ENCODE results near the gene TACC2.
"Not testable (repeated sequence)": the region's sequence is repeated elsewhere in the genome, so short reads cannot be mapped to it uniquely, and the experiment has no call there.

The TACC2 gene

GRCh38 chr10:122013311-122013780 lies 24.4 kb downstream of the TACC2 start:
- no peaks in the 10 kb centered on the region for H3K4me1 ChIP-seq (ENCODE audit: control insufficient read depth, insufficient read depth, low read length, poor library complexity, severe bottlenecking)
- H3K4me3 ChIP-seq (ENCODE audit: insufficient read depth, low read depth, low read length, poor library complexity, severe bottlenecking): no peak overlapping the region
- H3K27ac ChIP-seq (ENCODE audit: insufficient read depth, low read length, poor library complexity, severe bottlenecking): no peak overlapping the region
- DNase-seq: no peak
- H3K36me3 ChIP-seq (ENCODE audit: control insufficient read depth, insufficient read depth, low read length): no peaks in the 10 kb centered on the region
- H3K27me3 ChIP-seq (replicated peaks; ENCODE audit: control insufficient read depth, insufficient read depth, low read length, poor library complexity, severe bottlenecking): no peaks in the 10 kb centered on the region
- no peaks in the 10 kb centered on the region for H3K9me3 ChIP-seq (ENCODE audit: control insufficient read depth, low read length)

- Histone ChIP-seq H3K4me1 (ENCODE audit: control insufficient read depth, insufficient read depth, low read length, poor library complexity, severe bottlenecking) (no peaks in the 10 kb centered on the region), H3K9me3 (ENCODE audit: control insufficient read depth, low read length) (no peaks in the 10 kb centered on the region), H3K36me3 (ENCODE audit: control insufficient read depth, insufficient read depth, low read length) (no peaks in the 10 kb centered on the region), H3K4me3 (ENCODE audit: insufficient read depth, low read depth, low read length, poor library complexity, severe bottlenecking) (no peak overlapping the region), H3K27ac (ENCODE audit: insufficient read depth, low read length, poor library complexity, severe bottlenecking) (no peak overlapping the region), H3K27me3 (replicated peaks; ENCODE audit: control insufficient read depth, insufficient read depth, low read length, poor library complexity, severe bottlenecking) (no peaks in the 10 kb centered on the region)
- no peak for DNase-seq
Measured at GRCh38 chr10:122014652-122015248, 25.8 kb downstream of the TACC2 start.

- not testable (repeated sequence) for H3K27me3 ChIP-seq (replicated peaks; ENCODE audit: control insufficient read depth, insufficient read depth, low read length, poor library complexity, severe bottlenecking); H3K4me1 ChIP-seq (ENCODE audit: control insufficient read depth, insufficient read depth, low read length, poor library complexity, severe bottlenecking); H3K4me3 ChIP-seq (ENCODE audit: insufficient read depth, low read depth, low read length, poor library complexity, severe bottlenecking); H3K27ac ChIP-seq (ENCODE audit: insufficient read depth, low read length, poor library complexity, severe bottlenecking); H3K36me3 ChIP-seq (ENCODE audit: control insufficient read depth, insufficient read depth, low read length); H3K9me3 ChIP-seq (ENCODE audit: control insufficient read depth, low read length); DNase-seq
Measured at GRCh38 chr10:122017926-122018325, 29.0 kb downstream of the TACC2 start.

- no peaks in the 10 kb centered on the region for H3K9me3 ChIP-seq (ENCODE audit: control insufficient read depth, low read length)
Measured at GRCh38 chr10:122018491-122018890, 29.5 kb downstream of the TACC2 start.

GRCh38 chr10:122018951-122019413 lies 30.0 kb downstream of the TACC2 start:
- H3K4me3 ChIP-seq (ENCODE audit: insufficient read depth, low read depth, low read length, poor library complexity, severe bottlenecking): no peak overlapping the region
- H3K27ac ChIP-seq (ENCODE audit: insufficient read depth, low read length, poor library complexity, severe bottlenecking): no peak overlapping the region
- no peaks in the 10 kb centered on the region for H3K9me3 ChIP-seq (ENCODE audit: control insufficient read depth, low read length)
- no peaks in the 10 kb centered on the region for H3K4me1 ChIP-seq (ENCODE audit: control insufficient read depth, insufficient read depth, low read length, poor library complexity, severe bottlenecking)
- no peaks in the 10 kb centered on the region for H3K27me3 ChIP-seq (replicated peaks; ENCODE audit: control insufficient read depth, insufficient read depth, low read length, poor library complexity, severe bottlenecking)
- no peak for DNase-seq
- H3K36me3 ChIP-seq (ENCODE audit: control insufficient read depth, insufficient read depth, low read length): no peaks in the 10 kb centered on the region

More at GRCh38 chr10:122018491-122018890, 29.5 kb downstream of the TACC2 start:
- Histone ChIP-seq H3K27me3 (replicated peaks; ENCODE audit: control insufficient read depth, insufficient read depth, low read length, poor library complexity, severe bottlenecking) (no peaks in the 10 kb centered on the region), H3K27ac (ENCODE audit: insufficient read depth, low read length, poor library complexity, severe bottlenecking) (no peak overlapping the region), H3K36me3 (ENCODE audit: control insufficient read depth, insufficient read depth, low read length) (no peaks in the 10 kb centered on the region), H3K4me3 (ENCODE audit: insufficient read depth, low read depth, low read length, poor library complexity, severe bottlenecking) (no peak overlapping the region), H3K4me1 (ENCODE audit: control insufficient read depth, insufficient read depth, low read length, poor library complexity, severe bottlenecking) (no peaks in the 10 kb centered on the region)
- no peak for DNase-seq

GRCh38 chr10:122019414-122019975 lies 30.5 kb downstream of the TACC2 start:
- H3K4me1 ChIP-seq (ENCODE audit: control insufficient read depth, insufficient read depth, low read length, poor library complexity, severe bottlenecking): no peaks in the 10 kb centered on the region
- H3K36me3 ChIP-seq (ENCODE audit: control insufficient read depth, insufficient read depth, low read length): no peaks in the 10 kb centered on the region
- H3K4me3 ChIP-seq (ENCODE audit: insufficient read depth, low read depth, low read length, poor library complexity, severe bottlenecking): no peak overlapping the region
- no peak overlapping the region for H3K27ac ChIP-seq (ENCODE audit: insufficient read depth, low read length, poor library complexity, severe bottlenecking)
- no peaks in the 10 kb centered on the region for H3K9me3 ChIP-seq (ENCODE audit: control insufficient read depth, low read length)
- H3K27me3 ChIP-seq (replicated peaks; ENCODE audit: control insufficient read depth, insufficient read depth, low read length, poor library complexity, severe bottlenecking): no peaks in the 10 kb centered on the region
- DNase-seq: no peak

- no peak overlapping the region for H3K4me3 ChIP-seq (ENCODE audit: insufficient read depth, low read depth, low read length, poor library complexity, severe bottlenecking)
- no peaks in the 10 kb centered on the region for H3K27me3 ChIP-seq (replicated peaks; ENCODE audit: control insufficient read depth, insufficient read depth, low read length, poor library complexity, severe bottlenecking)
- H3K9me3 ChIP-seq (ENCODE audit: control insufficient read depth, low read length): no peaks in the 10 kb centered on the region
- H3K36me3 ChIP-seq (ENCODE audit: control insufficient read depth, insufficient read depth, low read length): no peaks in the 10 kb centered on the region
- DNase-seq: no peak
- H3K27ac ChIP-seq (ENCODE audit: insufficient read depth, low read length, poor library complexity, severe bottlenecking): no peak overlapping the region
- H3K4me1 ChIP-seq (ENCODE audit: control insufficient read depth, insufficient read depth, low read length, poor library complexity, severe bottlenecking): no peaks in the 10 kb centered on the region
Measured at GRCh38 chr10:122020226-122020625, 31.3 kb downstream of the TACC2 start.

- no peaks in the 10 kb centered on the region for H3K36me3 ChIP-seq (ENCODE audit: control insufficient read depth, insufficient read depth, low read length)
- no peaks in the 10 kb centered on the region for H3K9me3 ChIP-seq (ENCODE audit: control insufficient read depth, low read length)
- no peak overlapping the region for H3K4me3 ChIP-seq (ENCODE audit: insufficient read depth, low read depth, low read length, poor library complexity, severe bottlenecking)
- no peak for DNase-seq
- H3K27ac ChIP-seq (ENCODE audit: insufficient read depth, low read length, poor library complexity, severe bottlenecking): no peak overlapping the region
- H3K27me3 ChIP-seq (replicated peaks; ENCODE audit: control insufficient read depth, insufficient read depth, low read length, poor library complexity, severe bottlenecking): no peaks in the 10 kb centered on the region
- H3K4me1 ChIP-seq (ENCODE audit: control insufficient read depth, insufficient read depth, low read length, poor library complexity, severe bottlenecking): no peaks in the 10 kb centered on the region
Measured at GRCh38 chr10:122021379-122021778, 32.4 kb downstream of the TACC2 start.

GRCh38 chr10:122021828-122022227 lies 32.9 kb downstream of the TACC2 start:
- no peak overlapping the region for H3K27ac ChIP-seq (ENCODE audit: insufficient read depth, low read length, poor library complexity, severe bottlenecking)
- no peaks in the 10 kb centered on the region for H3K27me3 ChIP-seq (replicated peaks; ENCODE audit: control insufficient read depth, insufficient read depth, low read length, poor library complexity, severe bottlenecking)
- H3K4me1 ChIP-seq (ENCODE audit: control insufficient read depth, insufficient read depth, low read length, poor library complexity, severe bottlenecking): no peaks in the 10 kb centered on the region
- no peak overlapping the region for H3K4me3 ChIP-seq (ENCODE audit: insufficient read depth, low read depth, low read length, poor library complexity, severe bottlenecking)
- no peaks in the 10 kb centered on the region for H3K9me3 ChIP-seq (ENCODE audit: control insufficient read depth, low read length)
- no peak for DNase-seq
- H3K36me3 ChIP-seq (ENCODE audit: control insufficient read depth, insufficient read depth, low read length): no peaks in the 10 kb centered on the region

GRCh38 chr10:122022276-122022675 lies 33.3 kb downstream of the TACC2 start:
- Histone ChIP-seq H3K4me1 (ENCODE audit: control insufficient read depth, insufficient read depth, low read length, poor library complexity, severe bottlenecking) (no peaks in the 10 kb centered on the region), H3K36me3 (ENCODE audit: control insufficient read depth, insufficient read depth, low read length) (no peaks in the 10 kb centered on the region), H3K27me3 (replicated peaks; ENCODE audit: control insufficient read depth, insufficient read depth, low read length, poor library complexity, severe bottlenecking) (no peaks in the 10 kb centered on the region), H3K4me3 (ENCODE audit: insufficient read depth, low read depth, low read length, poor library complexity, severe bottlenecking) (no peak overlapping the region), H3K27ac (ENCODE audit: insufficient read depth, low read length, poor library complexity, severe bottlenecking) (no peak overlapping the region), H3K9me3 (ENCODE audit: control insufficient read depth, low read length) (no peaks in the 10 kb centered on the region)
- no peak for DNase-seq
